ENCODE measurements around the gene ALLC.
"Not testable (repeated sequence)": the region's sequence is repeated elsewhere in the genome, so short reads cannot be mapped to it uniquely, and the experiment has no call there.

Gene ALLC

DNA sequence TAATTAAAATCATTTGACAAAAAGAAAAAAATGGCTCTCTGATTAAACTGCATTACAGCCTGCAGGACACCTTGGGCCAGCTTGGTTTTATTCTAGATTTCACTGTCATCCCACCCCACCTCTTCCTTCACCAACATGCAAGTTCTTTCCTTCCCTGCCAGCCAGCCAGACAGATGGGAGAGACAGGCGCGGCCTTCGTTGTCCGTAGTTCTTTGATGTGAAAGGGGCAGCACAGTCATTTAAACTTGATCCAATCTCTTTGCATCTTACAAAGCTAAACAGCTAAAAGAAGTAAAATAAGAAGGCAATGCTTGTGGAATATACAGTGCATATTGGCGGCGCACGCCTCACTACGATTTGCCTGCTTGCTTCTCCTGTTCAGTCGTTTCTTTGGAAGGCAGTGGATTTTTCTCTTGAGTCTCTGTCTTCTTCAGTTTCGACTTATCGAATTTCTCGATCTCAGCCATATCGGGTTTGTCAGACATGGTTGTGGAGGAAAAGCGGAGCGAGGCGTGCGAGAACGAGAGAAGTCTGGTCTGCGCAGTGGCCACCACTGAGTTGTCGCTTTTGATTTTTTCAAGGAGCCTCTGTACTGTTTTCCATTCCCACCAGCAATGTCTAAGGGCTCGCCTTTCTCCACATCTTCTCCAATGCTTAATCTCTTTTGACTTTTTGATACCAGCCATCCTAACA is 40.7 kb upstream of the ALLC start:
- no peaks in the 10 kb centered on the region for H3K9me2 ChIP-seq (replicated peaks; ENCODE audit: low read depth, low read length)
- H3K36me3 ChIP-seq (ENCODE audit: insufficient read depth, low read length) = no peaks in the 10 kb centered on the region
- no peak overlapping the region for H3K4me3 ChIP-seq (ENCODE audit: low read length, poor library complexity, severe bottlenecking)
- H3K9ac ChIP-seq (ENCODE audit: low read depth, low read length, poor library complexity, severe bottlenecking) = no peak overlapping the region
- H3K27me3 ChIP-seq (ENCODE audit: insufficient read depth, low read length, poor library complexity, severe bottlenecking) = no peaks in the 10 kb centered on the region
- no peaks in the 10 kb centered on the region for H4K20me1 ChIP-seq (ENCODE audit: insufficient read depth, low read length, poor library complexity, severe bottlenecking)
- H3K79me2 ChIP-seq (ENCODE audit: insufficient read depth, low read length) = no peaks in the 10 kb centered on the region
- H3K9me3 ChIP-seq (ENCODE audit: insufficient read depth, low read depth, low read length) = no peaks in the 10 kb centered on the region
- H2AFZ ChIP-seq (ENCODE audit: low read length) = no peak overlapping the region
- H3K4me1 ChIP-seq (ENCODE audit: insufficient read depth, low read length, poor library complexity, severe bottlenecking) = no peaks in the 10 kb centered on the region
- H3F3A ChIP-seq (ENCODE audit: low read depth) = no peaks in the 10 kb centered on the region
- TF ChIP-seq EZH2phosphoT487 (IDR thresholded peaks at IDR 0.05; ENCODE audit: borderline replicate concordance) (no peak), CTCF (conservative IDR thresholded peaks at IDR 0.05; ENCODE audit: low read length) (no peak)
- no peak overlapping the region for H3K4me2 ChIP-seq (ENCODE audit: low read depth, low read length, poor library complexity, severe bottlenecking)

GRCh38 chr2:3618367-3618766 is 39.6 kb upstream of the ALLC start:
- no peaks in the 10 kb centered on the region for H3F3A ChIP-seq (ENCODE audit: low read depth)
- H3K36me3 ChIP-seq (ENCODE audit: insufficient read depth, low read length) = no peaks in the 10 kb centered on the region
- no peak overlapping the region for H3K9ac ChIP-seq (ENCODE audit: low read depth, low read length, poor library complexity, severe bottlenecking)
- H3K27me3 ChIP-seq (ENCODE audit: insufficient read depth, low read length, poor library complexity, severe bottlenecking) = no peaks in the 10 kb centered on the region
- no peak overlapping the region for H2AFZ ChIP-seq (ENCODE audit: low read length)
- no peak overlapping the region for H3K4me2 ChIP-seq (ENCODE audit: low read depth, low read length, poor library complexity, severe bottlenecking)
- H3K9me3 ChIP-seq (ENCODE audit: insufficient read depth, low read depth, low read length) = no peaks in the 10 kb centered on the region
- H3K4me3 ChIP-seq (ENCODE audit: low read length, poor library complexity, severe bottlenecking) = no peak overlapping the region
- H4K20me1 ChIP-seq (ENCODE audit: insufficient read depth, low read length, poor library complexity, severe bottlenecking) = no peaks in the 10 kb centered on the region
- no peaks in the 10 kb centered on the region for H3K79me2 ChIP-seq (ENCODE audit: insufficient read depth, low read length)
- no peaks in the 10 kb centered on the region for H3K9me2 ChIP-seq (replicated peaks; ENCODE audit: low read depth, low read length)
- H3K4me1 ChIP-seq (ENCODE audit: insufficient read depth, low read length, poor library complexity, severe bottlenecking) = no peaks in the 10 kb centered on the region
- TF ChIP-seq CTCF (conservative IDR thresholded peaks at IDR 0.05; ENCODE audit: low read length) (no peak), EZH2phosphoT487 (IDR thresholded peaks at IDR 0.05; ENCODE audit: borderline replicate concordance) (no peak)

DNA sequence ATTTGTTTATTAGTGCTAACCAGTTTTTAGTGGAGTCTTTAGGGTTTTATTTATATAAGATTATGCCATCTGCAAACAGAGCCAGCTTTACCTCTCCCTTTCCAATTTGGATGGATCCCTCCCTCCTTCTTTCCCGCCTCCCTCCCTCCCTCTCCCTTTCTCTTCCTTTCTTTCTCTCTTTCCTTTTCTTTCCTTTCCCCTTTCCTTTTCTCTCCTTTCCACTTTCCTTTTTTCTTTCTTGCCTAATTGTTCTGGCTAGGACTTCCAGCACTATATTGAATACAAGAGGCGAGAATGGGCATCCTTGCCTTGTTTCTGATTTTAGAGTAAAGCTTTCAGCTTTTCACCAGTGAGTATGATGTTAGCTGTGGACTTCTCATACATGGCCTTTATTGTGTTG is 39.0 kb upstream of the ALLC start:
- no peaks in the 10 kb centered on the region for H3K4me1 ChIP-seq (ENCODE audit: insufficient read depth, low read length, poor library complexity, severe bottlenecking)
- no peaks in the 10 kb centered on the region for H3F3A ChIP-seq (ENCODE audit: low read depth)
- no peaks in the 10 kb centered on the region for H3K9me3 ChIP-seq (ENCODE audit: insufficient read depth, low read depth, low read length)
- TF ChIP-seq EZH2phosphoT487 (IDR thresholded peaks at IDR 0.05; ENCODE audit: borderline replicate concordance) (no peak), CTCF (conservative IDR thresholded peaks at IDR 0.05; ENCODE audit: low read length) (no peak)
- H3K36me3 ChIP-seq (ENCODE audit: insufficient read depth, low read length) = no peaks in the 10 kb centered on the region
- H3K79me2 ChIP-seq (ENCODE audit: insufficient read depth, low read length) = no peaks in the 10 kb centered on the region
- H3K27me3 ChIP-seq (ENCODE audit: insufficient read depth, low read length, poor library complexity, severe bottlenecking) = no peaks in the 10 kb centered on the region
- no peak overlapping the region for H3K4me2 ChIP-seq (ENCODE audit: low read depth, low read length, poor library complexity, severe bottlenecking)
- no peak overlapping the region for H3K9ac ChIP-seq (ENCODE audit: low read depth, low read length, poor library complexity, severe bottlenecking)
- no peaks in the 10 kb centered on the region for H3K9me2 ChIP-seq (replicated peaks; ENCODE audit: low read depth, low read length)
- H3K4me3 ChIP-seq (ENCODE audit: low read length, poor library complexity, severe bottlenecking) = no peak overlapping the region
- no peaks in the 10 kb centered on the region for H4K20me1 ChIP-seq (ENCODE audit: insufficient read depth, low read length, poor library complexity, severe bottlenecking)
- H2AFZ ChIP-seq (ENCODE audit: low read length) = no peak overlapping the region

GRCh38 chr2:3619661-3620060 is 38.3 kb upstream of the ALLC start:
- H3K36me3 ChIP-seq (ENCODE audit: insufficient read depth, low read length); H3K9me3 ChIP-seq (ENCODE audit: insufficient read depth, low read depth, low read length); H4K20me1 ChIP-seq (ENCODE audit: insufficient read depth, low read length, poor library complexity, severe bottlenecking); H3K4me3 ChIP-seq (ENCODE audit: low read length, poor library complexity, severe bottlenecking); H3K9ac ChIP-seq (ENCODE audit: low read depth, low read length, poor library complexity, severe bottlenecking); H2AFZ ChIP-seq (ENCODE audit: low read length); H3K27me3 ChIP-seq (ENCODE audit: insufficient read depth, low read length, poor library complexity, severe bottlenecking); H3K4me1 ChIP-seq (ENCODE audit: insufficient read depth, low read length, poor library complexity, severe bottlenecking); H3K79me2 ChIP-seq (ENCODE audit: insufficient read depth, low read length); H3F3A ChIP-seq (ENCODE audit: low read depth); H3K4me2 ChIP-seq (ENCODE audit: low read depth, low read length, poor library complexity, severe bottlenecking); H3K9me2 ChIP-seq (replicated peaks; ENCODE audit: low read depth, low read length): not testable (repeated sequence)

Measured in Loucy (cell line).